ENCODE data around the gene ARFGEF2. TPM values are rescaled to one million over a fixed set of nuclear protein-coding genes. Genes with fewer than 3 reads are reported as not detected.
A peak's percentile ranks its signal among the peaks of the same experiment; 100 is the strongest.

The ARFGEF2 gene
- total and polyA plus RNA-seq, 2 experiments from 2014 or later: 8.5 to 20.6 TPM

GRCh38 chr20:48951646-48952045 lies 30.1 kb downstream of the ARFGEF2 start:
- DNase-seq (ENCODE audit: low read depth in 1 of 2, low spot score in 1 of 2): no peak
- peaks cover 46% of the 10 kb centered on the region for H3K4me1 ChIP-seq (ENCODE audit: low read depth)
- H3K4me3 ChIP-seq: no peak overlapping the region
- peaks cover 5% of the 10 kb centered on the region for H3K36me3 ChIP-seq
- H3K9me3 ChIP-seq (ENCODE audit: low read depth): no peaks in the 10 kb centered on the region
- H3K27me3 ChIP-seq: no peaks in the 10 kb centered on the region
- H3K27ac ChIP-seq: no peak overlapping the region
- no peak for TF ChIP-seq CTCF (IDR thresholded peaks at IDR 0.05; ENCODE audit: low read depth, low read length)

GRCh38 chr20:48952656-48953055 lies 31.1 kb downstream of the ARFGEF2 start:
- no peak for TF ChIP-seq CTCF (IDR thresholded peaks at IDR 0.05; ENCODE audit: low read depth, low read length)
- H3K36me3 ChIP-seq: peaks cover 5% of the 10 kb centered on the region
- H3K4me3 ChIP-seq: no peak overlapping the region
- H3K4me1 ChIP-seq (ENCODE audit: low read depth): peaks cover 53% of the 10 kb centered on the region
- H3K27me3 ChIP-seq: no peaks in the 10 kb centered on the region
- DNase-seq (ENCODE audit: low read depth in 1 of 2, low spot score in 1 of 2): peak in 1 of 2 donors; percentile 67
- no peaks in the 10 kb centered on the region for H3K9me3 ChIP-seq (ENCODE audit: low read depth)
- peak overlapping the region; percentile 45 for H3K27ac ChIP-seq

GRCh38 chr20:48953653-48954052 lies 32.1 kb downstream of the ARFGEF2 start:
- peak in 1 of 2 donors; percentile 26 for DNase-seq (ENCODE audit: low read depth in 1 of 2, low spot score in 1 of 2)
- H3K9me3 ChIP-seq (ENCODE audit: low read depth): no peaks in the 10 kb centered on the region
- H3K36me3 ChIP-seq: peaks cover 8% of the 10 kb centered on the region
- H3K4me3 ChIP-seq: no peak overlapping the region
- no peaks in the 10 kb centered on the region for H3K27me3 ChIP-seq
- peak overlapping the region; percentile 59 for H3K27ac ChIP-seq
- H3K4me1 ChIP-seq (ENCODE audit: low read depth): peaks cover 54% of the 10 kb centered on the region
- TF ChIP-seq CTCF (IDR thresholded peaks at IDR 0.05; ENCODE audit: low read depth, low read length): no peak

GRCh38 chr20:48956052-48956451 lies 34.5 kb downstream of the ARFGEF2 start:
- H3K27ac ChIP-seq: no peak overlapping the region
- peaks cover 36% of the 10 kb centered on the region for H3K4me1 ChIP-seq (ENCODE audit: low read depth)
- H3K27me3 ChIP-seq: no peaks in the 10 kb centered on the region
- H3K9me3 ChIP-seq (ENCODE audit: low read depth): no peaks in the 10 kb centered on the region
- TF ChIP-seq CTCF (IDR thresholded peaks at IDR 0.05; ENCODE audit: low read depth, low read length): no peak
- H3K4me3 ChIP-seq: no peak overlapping the region
- DNase-seq (ENCODE audit: low read depth in 1 of 2, low spot score in 1 of 2): no peak
- peaks cover 13% of the 10 kb centered on the region for H3K36me3 ChIP-seq

- peak in 1 of 2 donors; percentile 27 for DNase-seq (ENCODE audit: low read depth in 1 of 2, low spot score in 1 of 2)
- H3K36me3 ChIP-seq: peaks cover 13% of the 10 kb centered on the region
- TF ChIP-seq CTCF (IDR thresholded peaks at IDR 0.05; ENCODE audit: low read depth, low read length): no peak
- no peaks in the 10 kb centered on the region for H3K9me3 ChIP-seq (ENCODE audit: low read depth)
- peaks cover 27% of the 10 kb centered on the region for H3K4me1 ChIP-seq (ENCODE audit: low read depth)
- H3K27ac ChIP-seq: peak overlapping the region; percentile 57
- H3K27me3 ChIP-seq: no peaks in the 10 kb centered on the region
- H3K4me3 ChIP-seq: no peak overlapping the region
Measured at GRCh38 chr20:48957053-48957481, 35.6 kb downstream of the ARFGEF2 start.

GRCh38 chr20:48957533-48957932 lies 36.0 kb downstream of the ARFGEF2 start:
- peaks cover 13% of the 10 kb centered on the region for H3K36me3 ChIP-seq
- peak in 1 of 2 donors; percentile 18 for DNase-seq (ENCODE audit: low read depth in 1 of 2, low spot score in 1 of 2)

More at GRCh38 chr20:48957533-48957932, 36.0 kb downstream of the ARFGEF2 start:
- Histone ChIP-seq H3K27ac (peak overlapping the region; percentile 57), H3K4me1 (ENCODE audit: low read depth) (peaks cover 27% of the 10 kb centered on the region), H3K27me3 (no peaks in the 10 kb centered on the region), H3K4me3 (no peak overlapping the region), H3K9me3 (ENCODE audit: low read depth) (no peaks in the 10 kb centered on the region)
- TF ChIP-seq CTCF (IDR thresholded peaks at IDR 0.05; ENCODE audit: low read depth, low read length): no peak
